Parathyroid adenoma (tissue), 2 donors: ENCODE measurements around the gene DDT.
"Not testable (repeated sequence)": the region's sequence is repeated elsewhere in the genome, so short reads cannot be mapped to it uniquely, and the experiment has no call there.

ENCODE experiments used
- H2AFZ ChIP-seq: fragments of 300-600 bp; sonication (generic); one replicate; pipeline ENCODE4 v1.7.0; 2017; ENCODE audit warnings: antibody characterized with exemption, mild to moderate bottlenecking
- H3K27ac ChIP-seq: fragments of 300-600 bp; sonication (generic); one replicate; pipeline ENCODE4 v1.7.0; 2017
- H3K27me3 ChIP-seq: fragments of 300-600 bp; sonication (generic); one replicate; pipeline ENCODE4 v1.7.0; 2017; ENCODE audit warnings: low read length; ENCODE audit not compliant: control insufficient read depth, insufficient read depth
- H3K36me3 ChIP-seq: fragments of 300-600 bp; sonication (generic); one replicate; pipeline ENCODE4 v1.7.0; 2017; ENCODE audit warnings: low read length; ENCODE audit not compliant: control insufficient read depth, insufficient read depth
- H3K4me1 ChIP-seq: fragments of 300-600 bp; sonication (generic); one replicate; pipeline ENCODE4 v1.7.0; 2017; ENCODE audit warnings: control low read depth
- H3K4me2 ChIP-seq: fragments of 300-600 bp; sonication (generic); one replicate; pipeline ENCODE4 v1.7.0; 2017; ENCODE audit warnings: low read length
- H3K4me3 ChIP-seq: fragments of 300-600 bp; sonication (generic); one replicate; pipeline ENCODE4 v1.7.0; 2017; ENCODE audit warnings: low read depth, low read length
- H3K79me2 ChIP-seq: fragments of 300-600 bp; sonication (generic); one replicate; pipeline ENCODE4 v1.7.0; 2017; ENCODE audit warnings: control low read depth
- H3K9ac ChIP-seq: fragments of 300-600 bp; sonication (generic); one replicate; pipeline ENCODE4 v1.7.0; 2017; ENCODE audit warnings: mild to moderate bottlenecking
- H3K9me3 ChIP-seq: fragments of 300-600 bp; sonication (generic); one replicate; pipeline ENCODE4 v1.7.0; 2017; ENCODE audit warnings: low read length; ENCODE audit not compliant: control insufficient read depth
- TF ChIP-seq, protein P1 (sequence below): fragments of 300-600 bp; sonication (generic); IDR thresholded peaks from one replicate; pipeline ENCODE4 v1.7.0; 2017; ENCODE audit warnings: antibody characterized with exemption, mild to moderate bottlenecking
- donor health status: primary hyperparathyroidism.

DDT gene

DNA sequence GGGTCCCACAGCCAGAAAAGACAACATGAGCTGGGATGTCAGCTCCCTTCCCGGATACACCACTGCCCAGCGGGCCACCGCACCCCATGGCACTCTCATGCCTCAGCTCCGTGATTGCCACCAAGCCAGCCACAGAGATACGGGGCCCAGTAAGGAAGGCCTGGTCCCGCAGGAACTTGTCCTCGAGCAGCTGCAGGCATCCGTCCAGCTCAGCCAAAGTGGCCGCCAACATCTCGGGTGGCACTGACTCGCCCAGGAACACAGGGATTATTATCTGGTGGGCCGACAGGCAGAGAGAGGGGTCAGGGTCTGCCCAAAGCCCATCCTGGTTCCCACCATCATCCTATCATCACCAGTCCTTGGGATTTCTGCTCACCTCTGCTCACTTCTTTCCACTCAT is 3.1 kb upstream of the DDT start:
- not testable (repeated sequence) for H3K4me2 ChIP-seq, H3K27ac ChIP-seq, H3K9ac ChIP-seq, H3K79me2 ChIP-seq, H3K9me3 ChIP-seq, H3K4me3 ChIP-seq, H3K4me1 ChIP-seq, H3K36me3 ChIP-seq, H3K27me3 ChIP-seq, H2AFZ ChIP-seq

DNA sequence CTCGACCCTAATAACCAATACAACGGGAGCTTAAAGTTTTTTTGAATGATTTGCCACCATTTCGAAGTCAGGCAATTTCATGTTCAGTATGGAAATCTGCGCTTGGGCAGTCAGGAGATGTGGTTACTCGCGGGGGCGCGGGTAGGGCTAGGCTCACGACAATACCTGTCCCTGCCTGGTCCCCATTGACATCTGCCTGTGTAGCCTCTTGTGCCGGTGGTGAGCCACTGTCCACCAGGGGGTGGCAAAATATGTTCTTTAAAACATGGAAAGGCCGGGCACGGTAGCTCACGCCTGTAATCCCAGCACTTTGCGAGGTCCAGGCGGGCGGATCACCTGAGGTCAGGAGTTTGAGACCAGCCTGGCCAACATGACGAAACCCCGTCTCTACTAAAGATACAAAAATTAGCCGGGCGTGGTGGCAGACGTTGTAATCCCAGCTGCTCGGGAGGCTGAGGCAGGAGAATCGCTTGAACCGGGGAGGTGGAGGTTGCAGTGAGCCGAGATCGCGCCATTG is 653 bp upstream of the DDT start:
- not testable (repeated sequence) for H2AFZ ChIP-seq, H3K9ac ChIP-seq, H3K36me3 ChIP-seq, H3K27ac ChIP-seq, H3K9me3 ChIP-seq, H3K4me2 ChIP-seq, H3K27me3 ChIP-seq, H3K79me2 ChIP-seq, H3K4me3 ChIP-seq, H3K4me1 ChIP-seq

DNA sequence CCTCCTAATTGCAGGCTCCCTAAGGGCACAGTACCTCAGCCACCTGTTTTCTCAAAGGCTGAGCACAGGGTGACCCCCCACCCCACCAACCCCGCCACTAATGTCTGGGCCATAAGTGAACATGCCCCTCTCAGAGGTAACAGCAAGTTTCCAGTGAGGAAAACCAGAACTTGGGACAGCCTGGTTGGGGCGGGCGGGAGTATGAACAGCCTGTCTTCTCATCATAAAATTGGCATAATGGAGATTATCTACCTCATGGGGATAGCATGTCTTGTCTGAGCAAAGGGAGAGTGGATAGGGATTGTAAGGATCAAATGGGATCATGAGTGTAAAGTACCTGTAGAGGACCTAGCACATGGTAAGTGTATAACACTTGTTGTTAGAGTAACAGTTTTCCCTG is 2.3 kb downstream of the DDT start:
- H3K4me1 ChIP-seq, H3K36me3 ChIP-seq, H2AFZ ChIP-seq, H3K4me2 ChIP-seq, H3K27me3 ChIP-seq, H3K79me2 ChIP-seq, H3K9ac ChIP-seq, H3K9me3 ChIP-seq, H3K27ac ChIP-seq, H3K4me3 ChIP-seq: not testable (repeated sequence)

DNA sequence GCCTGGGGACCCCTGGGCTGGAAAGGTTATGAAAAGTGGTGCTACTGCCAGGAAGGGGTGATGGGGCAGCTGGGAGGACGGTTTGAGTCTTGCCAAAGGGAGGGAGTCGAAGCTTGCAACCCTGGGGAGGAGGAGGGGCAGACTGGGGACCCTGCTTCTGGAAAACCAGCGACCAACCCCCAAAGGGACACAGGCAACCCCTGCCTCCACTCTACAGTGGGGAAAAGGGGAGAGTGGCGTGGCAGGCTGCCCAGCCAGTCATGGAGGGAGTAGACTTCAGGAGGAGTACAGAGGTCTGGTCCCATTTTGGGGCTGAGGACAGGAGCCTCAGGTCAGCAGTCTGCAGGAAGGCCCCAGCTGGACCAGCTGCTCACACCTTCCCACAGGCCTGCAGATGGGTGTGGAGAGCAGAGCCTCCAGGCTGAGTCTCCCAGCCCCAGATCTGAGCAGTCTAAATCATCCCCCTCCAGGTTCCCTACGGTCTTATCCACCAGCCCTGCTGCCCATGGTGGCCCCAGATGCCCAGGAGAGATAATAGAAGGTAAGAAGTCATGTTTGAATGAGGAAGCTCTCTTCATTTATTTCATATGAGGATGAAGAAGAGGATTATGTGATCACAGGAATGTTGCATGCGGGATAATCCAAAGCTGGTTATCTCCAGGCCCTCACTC is 3.3 kb downstream of the DDT start:
- no peaks in the 10 kb centered on the region for H3K36me3 ChIP-seq
- no peak overlapping the region for H3K4me2 ChIP-seq

DNA sequence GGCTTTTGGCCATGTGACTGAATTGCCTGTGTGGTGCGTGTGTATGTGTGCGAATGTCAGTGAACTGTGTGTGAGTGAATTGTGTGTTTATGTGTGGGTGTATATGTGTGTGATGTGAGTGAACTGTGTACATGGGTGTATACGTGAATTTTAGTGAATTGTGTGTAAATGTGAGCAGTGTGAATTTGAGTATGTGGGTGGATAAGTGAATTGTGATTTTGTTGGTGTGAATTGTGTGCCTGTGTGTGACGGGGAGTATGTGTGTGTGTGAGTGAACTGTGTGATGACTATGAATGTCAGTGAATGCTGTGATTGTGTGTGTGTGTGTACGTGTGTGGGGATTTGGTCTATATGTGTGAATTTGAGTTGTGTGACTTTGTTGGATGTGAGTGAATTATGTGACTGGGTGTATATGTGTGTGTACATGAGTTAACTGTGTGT is 4.0 kb downstream of the DDT start:
- no peaks in the 10 kb centered on the region for H3K4me1 ChIP-seq
- TF ChIP-seq, protein P1, sequence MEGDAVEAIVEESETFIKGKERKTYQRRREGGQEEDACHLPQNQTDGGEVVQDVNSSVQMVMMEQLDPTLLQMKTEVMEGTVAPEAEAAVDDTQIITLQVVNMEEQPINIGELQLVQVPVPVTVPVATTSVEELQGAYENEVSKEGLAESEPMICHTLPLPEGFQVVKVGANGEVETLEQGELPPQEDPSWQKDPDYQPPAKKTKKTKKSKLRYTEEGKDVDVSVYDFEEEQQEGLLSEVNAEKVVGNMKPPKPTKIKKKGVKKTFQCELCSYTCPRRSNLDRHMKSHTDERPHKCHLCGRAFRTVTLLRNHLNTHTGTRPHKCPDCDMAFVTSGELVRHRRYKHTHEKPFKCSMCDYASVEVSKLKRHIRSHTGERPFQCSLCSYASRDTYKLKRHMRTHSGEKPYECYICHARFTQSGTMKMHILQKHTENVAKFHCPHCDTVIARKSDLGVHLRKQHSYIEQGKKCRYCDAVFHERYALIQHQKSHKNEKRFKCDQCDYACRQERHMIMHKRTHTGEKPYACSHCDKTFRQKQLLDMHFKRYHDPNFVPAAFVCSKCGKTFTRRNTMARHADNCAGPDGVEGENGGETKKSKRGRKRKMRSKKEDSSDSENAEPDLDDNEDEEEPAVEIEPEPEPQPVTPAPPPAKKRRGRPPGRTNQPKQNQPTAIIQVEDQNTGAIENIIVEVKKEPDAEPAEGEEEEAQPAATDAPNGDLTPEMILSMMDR: no peak
- H3K4me3 ChIP-seq: no peak overlapping the region

More for the DNA sequence above, 3.3 kb downstream of the DDT start:
- H3K27ac ChIP-seq: no peak overlapping the region
- no peaks in the 10 kb centered on the region for H3K9me3 ChIP-seq
- peaks cover 4% of the 10 kb centered on the region for H3K79me2 ChIP-seq
- no peak overlapping the region for H3K4me3 ChIP-seq
- H3K27me3 ChIP-seq: no peaks in the 10 kb centered on the region
- H3K4me1 ChIP-seq: no peaks in the 10 kb centered on the region
- TF ChIP-seq, protein P1: no peak
- H2AFZ ChIP-seq: no peak overlapping the region
- H3K9ac ChIP-seq: no peak overlapping the region

DNA sequence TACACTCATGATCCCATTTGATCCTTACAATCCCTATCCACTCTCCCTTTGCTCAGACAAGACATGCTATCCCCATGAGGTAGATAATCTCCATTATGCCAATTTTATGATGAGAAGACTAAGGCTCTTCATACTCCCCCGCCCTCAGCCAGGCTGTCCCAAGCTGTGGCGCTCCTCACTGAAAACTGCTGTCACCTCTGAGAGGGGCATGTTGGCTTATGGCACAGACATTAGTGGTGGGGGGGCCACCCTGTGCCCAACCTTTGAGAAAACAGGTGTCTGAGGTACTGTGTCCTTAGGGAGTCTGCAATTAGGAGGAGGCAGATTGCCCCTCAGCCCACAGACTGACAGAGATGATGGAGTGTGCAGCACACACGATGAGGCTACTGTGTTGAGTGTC is 5.2 kb downstream of the DDT start:
- H3K9me3 ChIP-seq: no peaks in the 10 kb centered on the region
- H3K4me3 ChIP-seq: no peak overlapping the region
- TF ChIP-seq, protein P1: no peak
- no peaks in the 10 kb centered on the region for H3K27me3 ChIP-seq
- H3K4me2 ChIP-seq: no peak overlapping the region
- peaks cover 4% of the 10 kb centered on the region for H3K79me2 ChIP-seq
- H3K27ac ChIP-seq: no peak overlapping the region
- H3K9ac ChIP-seq: no peak overlapping the region
- no peaks in the 10 kb centered on the region for H3K4me1 ChIP-seq
- H2AFZ ChIP-seq: no peak overlapping the region
- H3K36me3 ChIP-seq: no peaks in the 10 kb centered on the region

More for the DNA sequence above, 4.0 kb downstream of the DDT start:
- Histone ChIP-seq H3K27ac (no peak overlapping the region), H3K27me3 (no peaks in the 10 kb centered on the region), H3K9ac (no peak overlapping the region), H3K4me2 (no peak overlapping the region), H3K79me2 (peaks cover 4% of the 10 kb centered on the region), H3K9me3 (no peaks in the 10 kb centered on the region), H3K36me3 (no peaks in the 10 kb centered on the region), H2AFZ (no peak overlapping the region)

DNA sequence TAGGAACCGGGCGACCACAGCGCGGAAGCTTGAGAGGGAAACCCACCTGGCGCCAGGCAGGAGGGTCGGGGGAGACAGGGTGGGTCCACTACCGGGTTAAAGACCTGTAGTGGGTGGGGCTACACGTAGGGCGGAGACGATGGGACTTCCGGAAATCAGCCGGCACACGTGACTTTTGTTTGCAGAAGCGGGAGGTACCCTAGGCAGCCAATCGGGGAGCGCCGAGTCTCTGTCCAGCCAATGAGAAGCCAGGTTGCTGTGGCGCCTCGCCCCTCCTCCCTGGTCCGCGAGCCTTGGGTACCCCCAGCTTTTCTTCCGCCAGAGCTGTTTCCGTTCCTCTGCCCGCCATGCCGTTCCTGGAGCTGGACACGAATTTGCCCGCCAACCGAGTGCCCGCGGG is 7.7 kb downstream of the DDT start, which contains the start of gene DDTL:
TSS of gene DDTL (plus strand) at position 321 of the 400 bp plus-strand sequence. CDS start at position 348, 27 bp downstream.
- not testable (repeated sequence) for H3K36me3 ChIP-seq, H2AFZ ChIP-seq, H3K4me1 ChIP-seq, H3K9ac ChIP-seq, H3K4me2 ChIP-seq, H3K27ac ChIP-seq, H3K9me3 ChIP-seq, H3K79me2 ChIP-seq, H3K4me3 ChIP-seq, H3K27me3 ChIP-seq

DNA sequence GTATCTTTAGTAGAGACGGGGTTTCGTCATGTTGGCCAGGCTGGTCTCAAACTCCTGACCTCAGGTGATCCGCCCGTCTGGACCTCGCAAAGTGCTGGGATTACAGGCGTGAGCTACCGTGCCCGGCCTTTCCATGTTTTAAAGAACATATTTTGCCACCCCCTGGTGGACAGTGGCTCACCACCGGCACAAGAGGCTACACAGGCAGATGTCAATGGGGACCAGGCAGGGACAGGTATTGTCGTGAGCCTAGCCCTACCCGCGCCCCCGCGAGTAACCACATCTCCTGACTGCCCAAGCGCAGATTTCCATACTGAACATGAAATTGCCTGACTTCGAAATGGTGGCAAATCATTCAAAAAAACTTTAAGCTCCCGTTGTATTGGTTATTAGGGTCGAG is 8.1 kb downstream of the DDT start:
- not testable (repeated sequence) for H3K27me3 ChIP-seq, H3K9me3 ChIP-seq, H2AFZ ChIP-seq, H3K4me1 ChIP-seq, H3K4me3 ChIP-seq, H3K79me2 ChIP-seq, H3K36me3 ChIP-seq, H3K9ac ChIP-seq, H3K4me2 ChIP-seq, H3K27ac ChIP-seq
